GM13976 (cell line): ENCODE results near the gene FKBP5.

Experiments
- DNase-seq: peaks from one replicate; pipeline ENCODE4 v3.0.0; 2012; ENCODE audit warnings: low spot score
- in situ Hi-C: fragments of 300-500 bp; cut with MboI; formaldehyde crosslinking; loops from one replicate; pipeline ENCODE4 v1.12.0; 2022; ENCODE audit warnings: low sequenced_read_pairs, mixed read lengths, inconsistent platforms; ENCODE audit not compliant: unreplicated experiment
- TF ChIP-seq, protein P1 (sequence below): IDR thresholded peaks from 2 replicates; pipeline ENCODE4 v1.5.1; 2012; ENCODE audit warnings: borderline replicate concordance, mild to moderate bottlenecking; ENCODE audit not compliant: insufficient read depth; ENCODE audit errors: extremely low read depth, missing control alignments, control extremely low read depth

FKBP5 gene

DNA sequence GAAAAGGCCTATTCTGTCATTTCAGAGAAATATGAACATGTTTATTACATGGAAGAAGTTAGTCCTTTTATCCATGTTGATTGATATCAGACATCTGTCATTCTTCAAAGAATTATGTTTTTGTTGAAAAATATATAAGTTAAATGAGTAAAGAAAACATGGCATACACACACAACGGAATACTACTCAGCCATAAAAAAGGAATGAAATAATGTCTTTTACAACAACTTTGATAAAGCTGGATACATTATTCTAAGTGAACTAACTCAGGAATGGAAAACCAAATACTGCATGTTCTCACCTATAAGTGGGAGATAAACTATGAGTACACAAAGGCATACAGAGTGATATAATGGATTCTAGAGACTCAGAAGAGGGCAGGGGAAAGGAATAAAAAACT lies 9.3 kb downstream of the FKBP5 start:
- no peak for DNase-seq
- in situ Hi-C loops: no loop called here
- TF ChIP-seq, protein P1, sequence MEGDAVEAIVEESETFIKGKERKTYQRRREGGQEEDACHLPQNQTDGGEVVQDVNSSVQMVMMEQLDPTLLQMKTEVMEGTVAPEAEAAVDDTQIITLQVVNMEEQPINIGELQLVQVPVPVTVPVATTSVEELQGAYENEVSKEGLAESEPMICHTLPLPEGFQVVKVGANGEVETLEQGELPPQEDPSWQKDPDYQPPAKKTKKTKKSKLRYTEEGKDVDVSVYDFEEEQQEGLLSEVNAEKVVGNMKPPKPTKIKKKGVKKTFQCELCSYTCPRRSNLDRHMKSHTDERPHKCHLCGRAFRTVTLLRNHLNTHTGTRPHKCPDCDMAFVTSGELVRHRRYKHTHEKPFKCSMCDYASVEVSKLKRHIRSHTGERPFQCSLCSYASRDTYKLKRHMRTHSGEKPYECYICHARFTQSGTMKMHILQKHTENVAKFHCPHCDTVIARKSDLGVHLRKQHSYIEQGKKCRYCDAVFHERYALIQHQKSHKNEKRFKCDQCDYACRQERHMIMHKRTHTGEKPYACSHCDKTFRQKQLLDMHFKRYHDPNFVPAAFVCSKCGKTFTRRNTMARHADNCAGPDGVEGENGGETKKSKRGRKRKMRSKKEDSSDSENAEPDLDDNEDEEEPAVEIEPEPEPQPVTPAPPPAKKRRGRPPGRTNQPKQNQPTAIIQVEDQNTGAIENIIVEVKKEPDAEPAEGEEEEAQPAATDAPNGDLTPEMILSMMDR: no peak

DNA sequence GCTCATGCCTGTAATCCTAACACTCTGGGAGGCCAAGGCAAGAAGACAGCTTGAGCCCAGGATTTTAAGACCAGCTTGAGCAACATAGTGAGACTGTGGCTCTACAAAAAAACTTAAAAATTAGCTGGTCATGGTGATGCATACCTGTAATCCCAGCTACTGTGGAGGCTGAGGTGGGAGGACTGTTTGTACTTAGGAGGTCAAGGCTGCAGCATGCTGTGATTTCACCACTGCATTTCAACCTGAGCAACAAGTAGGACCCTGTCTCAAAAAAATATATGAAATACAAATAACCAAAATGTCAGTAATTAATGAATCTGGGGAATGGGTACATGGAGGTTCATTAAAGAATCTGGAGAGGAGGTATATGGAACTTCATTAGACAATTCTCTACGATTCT lies 9.9 kb downstream of the FKBP5 start:
- TF ChIP-seq, protein P1: no peak

DNA sequence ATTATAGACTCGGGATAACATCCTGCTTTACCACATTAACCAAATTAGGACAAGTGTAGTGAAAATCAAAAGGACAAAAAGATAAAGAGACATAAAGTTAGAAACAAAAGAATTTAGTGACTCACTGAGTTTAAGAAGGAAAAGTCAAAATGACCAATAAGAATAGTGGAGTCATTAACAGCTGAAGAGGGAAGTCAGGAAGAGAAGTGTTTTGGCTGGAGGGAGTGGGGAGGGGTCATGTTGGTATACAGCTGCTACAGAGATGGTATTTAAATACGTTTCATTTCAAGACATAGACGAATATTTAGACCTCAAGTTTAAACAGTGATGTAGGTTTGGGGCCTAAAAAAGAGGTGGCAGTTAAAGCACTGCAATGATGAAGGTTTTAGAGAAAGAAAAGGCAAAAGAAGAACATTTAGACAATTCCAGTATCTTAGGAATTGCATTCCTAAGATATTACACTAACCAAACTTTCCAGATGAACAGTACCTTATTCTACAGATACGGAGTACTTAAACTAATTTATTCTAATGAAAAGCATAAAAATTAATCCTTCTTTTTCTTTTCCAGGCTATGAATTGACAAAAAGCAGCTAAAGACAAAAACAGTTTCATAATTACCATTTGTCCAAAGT lies 10.6 kb downstream of the FKBP5 start:
- no peak for DNase-seq
- TF ChIP-seq, protein P1: no peak
- in situ Hi-C loops: no loop called here

More for the DNA sequence above, 9.9 kb downstream of the FKBP5 start:
- in situ Hi-C loops: no loop called here
- DNase-seq: no peak

DNA sequence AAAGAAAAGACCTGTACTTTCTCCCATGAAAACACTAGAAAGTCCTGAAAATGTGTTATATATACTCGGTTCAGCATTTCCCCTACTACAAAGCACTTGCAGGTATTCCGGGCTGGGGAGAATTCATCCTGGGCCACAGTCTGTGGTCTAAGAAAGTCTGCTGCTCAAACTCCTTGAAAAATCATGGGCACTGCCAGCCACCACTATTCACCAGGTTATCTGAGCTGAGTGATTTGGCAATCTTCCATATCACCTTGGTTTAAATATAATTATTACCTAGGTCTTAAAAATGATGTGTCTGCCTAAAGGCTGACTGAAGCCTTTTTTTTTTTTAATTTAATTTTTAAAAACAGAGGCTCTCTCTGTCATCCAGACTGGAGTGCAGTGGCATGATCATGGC lies 11.3 kb downstream of the FKBP5 start:
- in situ Hi-C loops: no loop called here
- DNase-seq: no peak
- TF ChIP-seq, protein P1: no peak

DNA sequence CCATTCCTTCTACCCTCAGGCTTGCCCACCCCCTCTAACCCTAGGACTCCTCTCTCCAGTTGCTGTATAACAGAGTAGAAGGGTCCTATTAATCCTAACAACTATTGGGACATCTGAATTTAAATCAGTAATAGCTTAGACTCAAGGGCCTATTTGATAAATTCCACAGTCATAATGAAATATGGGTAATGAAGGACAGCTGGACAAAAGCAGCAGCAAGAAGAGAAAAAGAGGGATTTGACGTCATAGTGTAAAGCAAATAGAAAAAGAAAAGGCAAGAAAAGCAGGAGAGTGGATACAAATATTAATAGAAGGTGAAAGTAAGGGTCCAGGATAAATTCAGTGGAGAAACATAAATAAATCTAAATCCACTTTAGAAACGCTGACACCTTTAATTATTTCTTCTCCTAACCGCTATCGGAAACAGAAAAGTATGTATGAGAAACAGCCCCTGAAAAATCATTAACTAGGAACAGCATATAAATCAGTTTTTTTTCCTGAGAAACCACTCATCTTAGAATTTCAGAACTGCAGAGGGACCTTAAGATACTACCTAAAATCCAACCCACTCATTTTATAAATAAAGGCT lies 12.8 kb downstream of the FKBP5 start:
- DNase-seq: no peak
- TF ChIP-seq, protein P1: no peak
- in situ Hi-C loops: no loop called here

DNA sequence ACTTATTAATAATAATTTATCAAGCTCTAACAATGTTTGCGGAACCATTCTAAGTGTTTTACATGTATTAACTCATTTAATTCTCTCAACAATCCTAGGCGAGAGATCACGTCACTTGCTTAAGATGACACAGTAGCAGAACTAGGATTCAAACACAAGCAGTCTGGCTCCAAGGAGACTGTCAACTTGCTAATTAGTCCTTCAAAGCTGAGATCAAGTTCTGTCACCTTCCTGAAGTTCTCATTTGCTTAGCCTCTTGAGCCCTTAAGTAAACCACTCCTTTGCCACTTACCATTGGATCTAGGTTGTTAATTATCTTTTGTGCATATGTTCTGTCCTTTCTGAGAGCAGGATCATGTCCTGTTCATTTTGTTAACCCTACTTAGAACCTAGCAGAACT lies 14.1 kb downstream of the FKBP5 start:
- in situ Hi-C loops: no loop called here
- TF ChIP-seq, protein P1: no peak
- DNase-seq: no peak
